NK-92 (cell line): ENCODE results near the gene BANK1.
"Not testable (repeated sequence)": the region's sequence is repeated elsewhere in the genome, so short reads cannot be mapped to it uniquely, and the experiment has no call there.

Experiments used
- DNase-seq: peaks from one replicate; lab custom pipeline; 2025; ENCODE audit not compliant: unreplicated experiment; lab: John Stamatoyannopoulos, UW

BANK1 gene

DNA sequence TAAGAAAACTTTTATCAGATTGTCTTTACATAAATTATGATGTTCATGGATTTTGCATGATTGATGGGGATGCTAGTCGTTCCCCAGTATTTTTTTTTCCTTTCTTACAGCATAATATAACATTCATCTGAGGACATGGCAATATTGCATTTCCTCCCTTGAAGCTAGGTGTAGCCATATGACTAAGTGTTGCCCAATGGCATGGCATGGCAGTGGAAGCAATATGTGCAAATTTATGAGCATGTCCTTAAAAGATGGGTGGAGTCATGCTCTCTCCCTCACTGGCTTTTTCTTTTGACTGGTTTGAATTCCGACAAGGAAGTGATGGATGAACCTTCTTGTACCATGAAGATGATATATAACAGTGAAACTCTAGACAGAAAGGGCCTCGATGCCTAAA is 96.3 kb downstream of the BANK1 start:
- DNase-seq = no peak

DNA sequence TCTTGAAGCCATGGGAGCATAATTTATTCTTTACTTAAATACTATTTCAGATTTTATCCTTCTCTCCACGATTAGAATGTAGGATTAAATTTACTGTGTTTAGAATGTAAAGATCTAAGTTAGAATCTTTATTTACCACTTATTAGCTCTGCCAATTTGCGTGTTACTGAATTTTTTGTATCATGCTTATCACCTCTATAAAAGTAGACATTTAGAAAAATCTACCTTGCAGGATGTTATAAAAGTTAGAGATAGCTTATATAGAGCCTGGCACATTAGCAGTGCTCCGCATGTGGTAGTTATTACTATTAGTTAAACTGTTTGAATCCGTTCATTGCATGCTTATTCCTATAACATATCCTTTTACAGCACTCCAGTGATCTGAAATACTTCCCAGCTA is 97.9 kb downstream of the BANK1 start:
- DNase-seq = no peak

DNA sequence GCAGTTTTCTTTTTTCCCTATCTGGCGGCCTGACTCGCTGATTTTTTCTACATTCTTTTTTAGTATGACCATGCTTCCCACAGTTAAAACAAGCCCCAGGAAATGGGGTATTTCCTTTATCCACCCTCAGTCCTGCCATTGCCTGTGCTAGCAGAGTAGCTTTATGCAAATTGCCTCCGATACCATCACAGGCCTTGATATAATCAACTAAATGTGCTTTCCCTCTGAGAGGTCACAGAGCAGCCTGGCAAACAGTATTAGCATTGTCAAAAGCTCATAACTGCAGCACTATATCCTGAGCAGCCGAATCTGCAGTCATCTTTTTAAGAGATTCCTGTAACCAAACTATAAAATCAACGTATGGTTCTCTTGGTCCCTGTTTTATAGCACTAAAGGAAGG is 115.0 kb downstream of the BANK1 start:
- not testable (repeated sequence) for DNase-seq

DNA sequence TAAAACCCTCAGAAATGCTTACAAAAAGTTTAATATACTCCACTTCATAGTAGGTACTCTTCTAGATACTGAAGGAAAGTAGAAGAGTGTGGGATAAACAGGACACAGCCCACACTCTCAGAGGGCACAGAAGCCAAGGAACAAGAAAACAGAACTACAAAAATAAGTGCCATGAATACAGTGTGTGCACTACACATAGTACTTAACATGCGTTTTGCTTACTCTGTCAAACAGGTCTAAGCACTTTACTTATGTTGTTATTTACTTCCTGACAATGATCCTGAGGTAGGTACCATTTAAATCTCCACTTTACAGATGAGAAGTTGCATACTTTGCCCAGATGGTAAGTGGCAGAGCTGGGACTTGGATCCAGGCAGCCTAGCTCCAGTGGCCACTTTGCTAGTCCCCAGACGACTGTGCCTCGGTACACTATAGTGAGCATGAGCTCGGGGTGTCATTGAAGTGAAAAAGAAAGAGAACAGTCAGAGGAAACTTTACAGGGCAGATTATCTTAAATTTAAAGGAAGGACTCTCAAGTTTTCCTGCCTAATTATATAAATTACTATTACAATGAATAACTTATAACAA is 120.3 kb downstream of the BANK1 start:
- DNase-seq = no peak

DNA sequence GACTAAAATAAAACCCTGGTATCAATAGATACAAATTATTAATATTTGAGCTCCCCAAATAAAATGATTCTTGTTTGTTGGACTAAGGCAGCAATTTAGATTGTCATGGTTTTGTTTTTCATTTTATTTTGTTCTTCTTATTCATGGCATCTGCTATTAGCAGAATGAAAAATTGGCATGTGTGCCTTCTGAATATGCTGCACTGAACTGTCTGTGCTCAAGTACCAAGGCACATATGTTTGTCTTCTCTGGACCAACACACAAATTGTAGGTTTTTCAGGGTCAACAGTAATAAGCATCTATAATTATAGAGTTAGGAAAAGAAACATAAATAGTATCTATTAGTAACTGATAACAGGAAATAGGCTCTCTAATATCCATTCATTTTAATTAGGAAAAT is 121.1 kb downstream of the BANK1 start:
- DNase-seq = no peak

DNA sequence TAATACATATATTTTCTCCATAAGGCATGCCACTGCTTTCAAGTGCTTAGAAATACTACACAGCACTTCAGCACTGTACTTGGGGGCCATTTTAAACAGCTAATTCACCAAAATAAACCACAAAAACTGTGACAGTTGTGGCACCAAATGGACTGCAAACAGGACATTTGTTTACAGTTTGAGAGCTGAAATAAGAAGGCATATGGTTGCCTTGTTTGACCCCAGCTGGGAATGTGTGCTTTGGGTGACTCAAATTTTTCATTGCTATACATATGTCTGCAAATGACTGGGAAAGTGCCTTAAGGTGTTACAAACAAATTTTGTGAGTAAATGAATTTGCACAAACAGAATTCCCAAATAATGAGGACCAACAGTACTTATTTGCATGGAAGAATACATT is 124.2 kb downstream of the BANK1 start:
- DNase-seq = no peak

DNA sequence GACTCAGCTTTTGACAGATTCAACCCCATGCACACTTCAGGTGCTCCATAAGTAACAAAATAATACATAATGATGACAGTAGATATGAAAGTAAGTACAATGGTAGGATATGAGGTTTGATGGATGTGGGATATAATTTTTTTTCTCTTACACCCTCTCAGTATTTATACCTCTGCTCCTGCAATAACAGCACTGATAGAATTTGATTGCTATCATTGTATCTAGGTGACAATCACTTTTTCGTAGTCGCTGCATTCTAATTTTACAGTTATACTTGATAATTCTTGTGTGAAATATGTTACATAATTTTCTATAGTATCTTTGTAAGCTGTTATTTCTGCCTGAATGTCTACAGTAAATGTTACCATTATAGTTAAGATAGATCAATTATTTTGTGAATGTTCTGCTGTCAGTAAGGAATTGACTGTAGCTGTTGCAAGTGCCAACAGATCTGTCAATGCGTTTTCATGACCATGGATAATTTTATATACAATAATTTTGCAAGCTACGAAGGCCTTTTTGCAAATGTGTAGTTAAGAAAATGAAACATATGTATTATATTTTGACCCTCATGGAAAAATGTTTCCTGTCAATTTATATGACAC is 128.9 kb downstream of the BANK1 start:
- no peak for DNase-seq

DNA sequence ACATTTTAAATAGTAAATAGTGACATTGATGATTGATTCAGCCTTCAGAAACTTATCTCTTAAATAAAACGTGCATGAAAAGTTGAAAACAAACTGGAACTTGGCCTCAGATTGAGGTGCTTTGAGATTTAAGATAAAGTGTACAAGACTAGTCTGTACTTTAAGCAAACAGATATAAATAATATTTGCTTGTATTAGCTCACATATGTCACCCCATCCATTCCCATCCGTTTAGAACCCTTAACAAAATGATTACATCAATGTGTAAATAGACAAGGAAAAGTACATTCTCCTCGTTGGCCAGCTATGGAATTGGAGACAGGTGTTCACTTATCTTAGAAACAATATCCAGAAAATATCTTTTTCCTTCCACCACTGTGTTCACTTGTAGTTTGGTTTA is 130.8 kb downstream of the BANK1 start:
- DNase-seq = no peak

DNA sequence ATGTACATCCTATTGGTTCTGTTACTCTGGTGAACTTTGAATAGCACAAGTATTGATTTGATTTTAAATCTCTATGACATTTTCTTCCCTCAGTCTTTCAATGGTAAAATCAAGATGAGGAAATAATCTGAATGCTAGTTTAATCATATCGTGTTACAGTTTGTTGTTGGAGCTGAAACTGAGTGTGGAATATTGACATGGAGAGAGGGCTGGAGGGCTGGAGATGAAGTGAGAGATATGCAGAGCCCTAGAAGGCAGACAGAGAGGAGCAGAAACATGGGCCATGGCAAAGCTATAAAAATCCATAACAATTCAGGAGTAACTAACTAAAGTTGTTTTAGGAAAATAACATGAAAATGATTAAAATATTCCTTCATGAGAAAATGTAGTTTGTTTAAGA is 141.1 kb downstream of the BANK1 start:
- no peak for DNase-seq

DNA sequence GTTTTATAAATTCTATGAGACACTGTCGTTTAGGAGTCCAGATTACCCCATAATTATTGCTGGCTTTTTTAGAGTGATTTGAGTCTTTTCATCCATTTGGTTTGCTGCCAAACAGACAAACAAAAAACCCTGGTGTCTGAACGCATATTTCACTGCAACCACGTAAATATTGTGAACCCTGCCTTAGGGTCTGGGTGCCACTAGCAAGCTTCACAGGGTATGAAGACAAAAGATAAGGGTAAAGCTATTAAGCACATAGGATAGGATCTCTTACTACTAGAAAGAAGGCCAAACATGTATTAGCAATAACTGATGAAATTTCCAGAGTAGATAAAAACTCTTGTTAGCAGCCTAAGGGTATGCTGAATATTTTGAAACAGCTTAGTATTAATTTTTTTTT is 143.3 kb downstream of the BANK1 start:
- DNase-seq = no peak

DNA sequence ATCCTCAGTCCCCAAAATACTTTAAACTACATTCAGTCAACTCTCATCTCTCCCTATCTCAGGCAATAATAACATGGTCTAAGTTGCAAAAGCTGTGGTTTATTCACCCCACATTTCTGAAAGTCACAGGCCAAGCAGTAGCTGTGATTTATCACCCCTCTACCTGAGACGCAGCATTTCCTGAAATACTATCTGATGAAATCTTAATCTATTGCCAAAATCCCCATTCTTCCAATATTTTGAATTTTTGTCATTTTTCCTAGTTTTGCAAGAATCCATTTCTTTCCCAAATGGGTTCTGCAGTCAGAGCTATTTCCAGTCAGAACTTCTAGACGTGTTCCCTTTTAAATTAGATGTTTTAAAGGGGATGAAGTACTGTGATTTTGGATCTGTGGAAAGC is 148.3 kb downstream of the BANK1 start:
- no peak for DNase-seq

DNA sequence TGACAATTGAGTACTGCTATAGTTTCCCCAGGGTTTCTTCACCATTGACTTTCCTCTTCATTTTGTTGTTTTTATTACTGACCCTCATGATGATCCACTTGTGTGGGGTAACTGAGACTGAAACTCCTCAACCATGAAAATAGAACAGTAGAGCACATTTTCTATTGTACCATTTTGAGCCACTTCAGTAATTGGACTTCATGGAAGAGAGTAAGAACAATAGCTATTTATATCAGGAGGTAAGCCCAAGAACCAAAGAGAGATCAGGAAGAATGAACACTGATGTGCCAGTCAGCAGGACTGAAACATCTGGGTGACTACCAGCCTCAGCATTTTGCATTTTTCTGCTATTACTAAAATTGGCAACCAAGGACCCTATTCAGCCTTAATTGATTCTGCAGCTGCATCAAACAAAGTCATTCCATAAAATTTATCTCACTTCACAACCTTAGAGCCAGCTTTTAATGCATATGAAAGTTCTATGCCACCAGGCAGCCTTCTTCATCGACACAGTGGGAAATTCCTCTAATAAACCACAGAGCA is 151.4 kb downstream of the BANK1 start:
- no peak for DNase-seq

DNA sequence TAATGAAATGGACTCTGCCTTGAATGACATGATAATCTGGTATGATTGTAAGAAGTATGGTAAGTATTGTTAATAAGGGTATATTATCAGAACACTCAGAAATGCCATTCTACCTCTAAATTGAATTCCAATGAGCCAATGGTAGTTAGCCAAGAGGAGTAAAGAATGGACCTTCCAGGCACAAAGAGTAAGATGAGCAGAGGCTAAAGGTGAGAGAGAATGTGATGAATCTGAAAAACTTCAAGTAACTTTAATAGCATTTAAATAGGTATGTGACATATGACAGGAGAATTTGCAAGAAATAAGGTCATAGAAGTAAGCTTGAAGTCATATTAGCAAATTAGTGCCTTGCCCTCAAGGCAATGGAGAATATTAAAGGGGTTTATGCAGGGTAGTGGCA is 152.4 kb downstream of the BANK1 start:
- DNase-seq = no peak

DNA sequence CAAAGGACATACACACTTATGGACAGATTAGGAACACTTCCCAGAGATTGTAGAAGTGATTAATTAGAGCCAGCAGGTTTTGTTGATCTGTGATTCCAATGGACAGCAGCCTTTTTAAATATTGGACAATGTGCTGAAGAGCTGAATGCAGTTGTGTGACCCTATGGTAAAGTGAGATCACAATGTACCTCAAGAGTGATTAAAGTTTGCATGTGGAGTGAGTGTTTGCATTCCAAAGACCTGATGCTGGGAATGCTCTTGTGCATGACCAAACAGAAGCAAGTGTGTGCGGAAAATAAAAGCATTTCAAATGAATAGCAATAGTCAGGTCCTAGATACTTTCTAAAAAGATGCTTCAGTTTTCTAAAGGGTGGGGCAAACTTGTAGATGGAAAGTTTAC is 154.1 kb downstream of the BANK1 start:
- no peak for DNase-seq

DNA sequence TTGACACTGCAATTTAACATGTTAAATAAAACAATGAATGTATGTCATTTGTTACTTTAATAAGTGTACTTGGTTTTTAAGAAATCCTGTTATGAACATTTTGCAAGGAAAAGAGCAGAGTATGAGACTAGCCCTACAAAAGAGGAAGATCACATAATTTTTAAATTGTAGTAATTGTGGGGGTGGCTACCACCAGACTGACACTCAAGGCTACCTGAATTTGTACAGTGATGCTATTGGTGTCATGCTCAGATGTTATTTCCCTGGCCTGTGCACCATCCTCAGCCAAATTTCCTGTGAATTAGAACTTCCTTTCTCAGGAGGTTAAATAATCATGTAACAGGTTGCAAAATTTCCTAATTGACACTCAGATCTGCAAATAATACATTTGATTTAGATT is 157.5 kb downstream of the BANK1 start:
- DNase-seq = no peak

DNA sequence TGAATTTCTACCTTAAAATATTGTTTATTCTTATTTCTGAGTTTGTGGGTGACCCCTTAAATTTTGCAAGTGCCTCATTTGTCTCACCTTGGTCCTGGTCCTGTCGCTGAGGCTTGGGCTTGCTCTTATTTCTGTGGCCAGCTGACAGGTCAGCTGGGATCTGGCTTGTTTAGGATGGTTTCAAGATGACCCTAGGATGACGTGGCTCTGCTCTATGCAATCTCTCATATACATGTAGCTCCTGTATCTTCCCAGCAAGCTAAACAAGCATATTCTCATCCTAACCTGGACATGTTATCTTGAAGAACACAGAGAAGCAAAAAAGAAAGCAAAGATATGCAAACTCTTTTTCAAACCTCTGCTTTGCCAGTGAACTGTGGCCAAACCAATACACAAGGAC is 158.4 kb downstream of the BANK1 start:
- no peak for DNase-seq

DNA sequence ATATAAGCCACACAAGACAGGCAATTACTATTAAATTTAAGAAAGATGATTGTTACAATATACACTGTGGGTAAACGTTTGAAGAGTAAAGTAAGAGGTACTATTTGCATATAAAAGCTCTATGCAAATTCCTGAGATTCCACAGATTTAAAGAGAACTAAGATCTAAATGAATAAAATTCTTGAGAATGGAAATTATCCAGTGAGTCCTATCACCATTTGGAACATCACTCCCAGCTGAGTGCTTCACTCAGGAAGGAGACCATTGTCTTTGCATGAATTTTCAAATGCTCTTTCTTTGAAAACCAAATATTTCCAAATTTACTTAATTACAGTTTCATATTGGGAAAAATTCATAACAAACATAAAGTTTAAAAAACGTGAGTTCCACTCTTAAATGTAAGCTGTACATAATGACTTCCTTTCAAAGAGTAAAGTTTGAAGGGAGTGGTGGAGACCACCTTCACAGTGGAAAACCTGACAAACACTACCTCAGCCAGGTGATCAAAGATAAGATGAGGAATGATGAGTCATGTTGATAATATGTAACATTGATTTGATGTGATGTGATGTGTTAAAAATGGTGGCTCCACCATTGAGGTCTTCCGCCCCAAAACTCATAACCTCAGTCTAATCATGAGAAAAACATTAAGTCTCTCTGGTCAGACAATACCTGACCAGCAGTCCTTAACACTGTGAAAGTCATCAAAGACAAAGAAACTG is 159.9 kb downstream of the BANK1 start:
- no peak for DNase-seq

DNA sequence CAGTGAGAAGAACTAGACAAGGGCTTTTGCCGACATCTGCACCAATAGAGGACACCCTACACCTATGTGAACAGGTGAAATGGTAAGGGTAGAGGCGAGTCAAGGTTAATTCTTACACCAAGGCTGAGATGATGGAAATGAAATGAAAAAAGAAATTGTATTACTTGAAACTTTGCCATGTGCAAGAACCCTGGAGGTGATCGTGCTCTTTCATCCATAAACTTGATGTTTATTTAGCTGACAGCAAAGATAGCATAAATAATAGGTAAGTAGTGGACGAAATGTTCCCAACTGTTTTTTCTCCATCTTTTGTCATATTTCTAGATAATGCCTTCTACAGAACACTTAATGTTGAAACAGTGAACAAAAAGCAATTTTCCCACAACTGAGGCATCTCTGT is 162.5 kb downstream of the BANK1 start:
- DNase-seq = no peak

DNA sequence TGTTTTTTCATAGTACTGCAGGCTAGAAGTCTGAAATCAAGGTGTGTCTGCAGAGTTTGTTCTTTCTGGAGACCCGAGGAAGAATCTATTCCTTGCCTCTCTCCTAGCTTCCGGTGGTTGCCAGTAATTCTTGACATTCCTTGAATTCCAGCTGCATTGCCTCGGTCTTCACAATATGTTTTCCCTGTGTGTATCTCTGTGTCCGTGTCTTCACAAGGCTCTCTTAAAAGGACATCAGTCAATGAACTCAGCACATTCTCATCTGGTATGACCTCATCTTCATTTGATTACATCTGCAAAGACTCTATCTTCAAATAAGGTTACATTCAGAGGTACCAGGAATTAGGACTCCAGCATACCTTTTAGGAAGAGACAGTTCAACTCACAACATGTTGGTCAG is 163.4 kb downstream of the BANK1 start:
- DNase-seq = no peak

DNA sequence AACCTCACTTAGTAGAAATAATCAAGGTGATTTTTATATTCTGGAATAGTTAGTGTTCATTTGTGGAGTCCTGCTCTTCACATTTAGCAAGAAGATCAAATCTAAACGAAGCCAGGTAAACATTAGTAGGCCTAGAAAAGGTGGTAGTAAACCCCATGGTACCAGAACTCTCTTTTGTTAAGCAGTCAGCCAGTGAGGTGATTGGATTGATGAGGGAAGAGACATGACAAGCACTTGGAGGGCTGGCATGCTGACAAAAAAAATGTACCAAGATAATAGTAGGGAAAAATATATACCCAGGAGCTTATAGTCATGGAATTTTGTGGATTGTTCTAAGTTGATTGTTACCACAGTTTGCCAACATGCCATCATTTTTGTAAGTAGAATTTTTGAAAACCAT is 163.8 kb downstream of the BANK1 start:
- DNase-seq = no peak

DNA sequence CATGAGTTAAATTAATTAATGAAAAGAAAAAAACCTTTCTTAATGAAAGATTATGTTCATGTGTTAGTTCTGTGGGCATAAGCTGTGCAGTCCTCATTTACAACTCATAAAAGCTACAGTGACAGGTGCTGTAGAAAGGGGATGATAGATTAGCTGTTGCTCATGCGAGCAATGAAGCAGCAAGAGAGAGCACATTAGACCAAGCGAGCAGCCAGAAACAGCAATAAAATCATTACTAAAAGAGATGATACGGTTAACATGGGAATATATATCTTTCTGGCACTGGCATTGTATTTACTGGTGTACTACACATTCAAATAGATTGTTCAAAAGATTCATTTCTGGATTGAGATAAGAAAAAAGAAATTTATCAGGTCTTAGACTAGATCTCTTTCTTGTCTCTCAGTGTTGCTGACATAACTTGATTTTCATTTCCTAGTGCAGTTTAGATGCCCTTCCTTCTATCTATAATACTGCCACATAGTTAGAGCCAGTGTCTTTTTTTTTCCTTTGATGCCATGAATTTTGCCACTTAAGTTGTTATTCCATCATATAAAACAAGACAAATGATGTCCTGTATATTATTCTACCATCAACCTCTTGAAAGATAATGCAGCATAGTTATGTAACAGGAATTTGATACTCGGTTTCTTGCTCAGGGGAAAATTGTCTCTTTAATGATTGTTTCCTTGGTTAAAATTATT is 164.6 kb downstream of the BANK1 start:
- no peak for DNase-seq
